Astrocyte of the hippocampus (primary cell): ENCODE results near the gene STRA6.
"Not testable (repeated sequence)": the region's sequence is repeated elsewhere in the genome, so short reads cannot be mapped to it uniquely, and the experiment has no call there.

Experiments
- DNase-seq: peaks from one replicate; pipeline ENCODE4 v3.0.0; 2011; ENCODE audit warnings: low read depth, low spot score

STRA6 gene

DNA sequence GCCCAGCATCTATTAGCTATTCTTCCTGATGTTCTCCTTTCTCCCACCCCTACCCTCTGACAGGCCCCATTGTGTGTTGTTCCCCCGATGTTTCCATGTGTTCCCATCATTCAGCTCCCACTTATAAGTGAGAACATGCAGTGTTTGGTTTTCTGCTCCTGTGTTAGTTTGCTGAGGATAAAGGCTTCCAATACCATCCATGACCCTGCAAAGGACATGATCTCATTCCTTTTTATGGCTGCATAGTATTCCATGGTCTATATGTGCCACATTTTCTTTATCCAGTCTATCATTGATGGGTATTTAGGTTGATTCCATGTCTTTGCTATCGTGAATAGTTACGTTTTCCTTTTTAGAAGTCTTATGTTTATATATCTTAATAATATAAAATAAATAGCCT lies 42.2 kb downstream of the STRA6 start:
- not testable (repeated sequence) for DNase-seq

GRCh38 chr15:74159773-74160172 lies 42.8 kb downstream of the STRA6 start:
- DNase-seq, result no peak

DNA sequence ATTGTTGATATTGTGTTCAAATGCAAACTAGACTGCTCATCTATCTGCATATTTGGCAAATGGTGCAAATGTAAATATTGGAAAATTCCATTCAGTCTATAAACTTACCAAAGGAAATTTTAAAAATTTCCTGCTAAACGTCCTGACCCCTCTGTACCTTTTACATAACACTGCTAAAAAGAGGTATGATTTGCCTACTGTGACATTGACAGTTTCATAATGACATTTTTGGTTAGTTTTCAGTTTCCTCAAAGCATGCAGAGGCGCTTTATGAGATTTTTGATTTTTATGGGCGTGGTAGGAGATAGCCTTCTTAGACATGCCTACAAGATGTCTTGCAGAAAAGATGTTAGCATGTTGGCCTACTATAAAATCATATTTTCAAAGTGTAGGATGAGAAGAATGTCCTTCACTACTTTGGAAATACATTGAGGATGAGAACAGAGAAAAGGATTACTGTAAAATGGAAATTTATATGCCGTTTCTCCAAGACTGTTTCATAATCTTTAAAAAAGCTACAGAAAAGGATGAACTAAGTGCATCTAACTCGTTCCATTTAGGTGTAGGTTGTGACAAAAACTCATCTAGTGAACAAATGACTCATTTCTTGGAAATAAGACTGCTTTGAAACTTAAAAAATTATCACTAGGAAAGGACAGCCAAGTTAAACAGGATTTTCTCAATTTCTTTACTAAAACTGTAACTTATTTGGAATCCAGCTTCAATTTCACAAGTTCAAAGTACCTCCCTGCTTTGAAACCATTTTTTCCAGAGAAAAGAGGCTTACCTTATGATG lies 43.5 kb downstream of the STRA6 start:
- DNase-seq, result no peak

- DNase-seq, result no peak
These were observed 44.4 kb downstream of the STRA6 start for GRCh38 chr15:74157868-74158827.

- DNase-seq, result peak; percentile 60
These were observed 45.7 kb downstream of the STRA6 start for GRCh38 chr15:74156678-74157411.

DNA sequence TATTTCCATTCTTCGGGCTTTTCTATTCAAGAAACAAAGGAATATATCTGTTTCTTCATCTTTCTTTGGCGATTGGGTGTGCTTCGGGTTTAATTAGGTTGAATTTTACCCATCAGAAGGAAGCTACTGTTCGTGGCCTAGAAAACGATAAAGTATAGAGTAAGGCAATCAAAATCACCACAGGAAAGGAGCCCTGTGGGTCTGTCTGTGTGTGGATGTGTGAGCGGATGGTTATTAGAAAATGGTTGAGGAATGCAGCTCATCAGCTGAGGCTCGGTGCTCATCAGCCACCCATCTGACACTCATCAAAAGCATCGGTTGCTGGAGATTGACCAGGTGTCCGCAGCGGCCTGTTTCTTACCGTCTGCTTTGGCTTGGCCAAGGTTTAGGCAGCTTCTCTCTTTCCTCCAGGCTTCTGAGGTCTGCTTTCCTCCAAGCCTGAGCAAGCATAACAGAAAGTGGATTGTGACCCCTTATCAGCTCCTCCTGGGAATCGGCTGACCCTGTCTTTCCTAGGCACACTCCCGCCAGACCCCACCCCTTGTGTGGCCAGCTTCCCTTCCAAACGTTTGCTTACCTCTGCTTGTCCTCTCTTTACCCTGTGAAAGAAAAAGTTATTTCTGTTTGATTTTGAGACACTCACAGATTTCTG lies 46.7 kb downstream of the STRA6 start:
- no peak for DNase-seq

- no peak for DNase-seq
These were observed 55.5 kb downstream of the STRA6 start for GRCh38 chr15:74147051-74147450.

- DNase-seq, result no peak
These were observed 56.2 kb downstream of the STRA6 start for GRCh38 chr15:74146277-74146800.

GRCh38 chr15:74144153-74144775 lies 58.3 kb downstream of the STRA6 start:
- no peak for DNase-seq

DNA sequence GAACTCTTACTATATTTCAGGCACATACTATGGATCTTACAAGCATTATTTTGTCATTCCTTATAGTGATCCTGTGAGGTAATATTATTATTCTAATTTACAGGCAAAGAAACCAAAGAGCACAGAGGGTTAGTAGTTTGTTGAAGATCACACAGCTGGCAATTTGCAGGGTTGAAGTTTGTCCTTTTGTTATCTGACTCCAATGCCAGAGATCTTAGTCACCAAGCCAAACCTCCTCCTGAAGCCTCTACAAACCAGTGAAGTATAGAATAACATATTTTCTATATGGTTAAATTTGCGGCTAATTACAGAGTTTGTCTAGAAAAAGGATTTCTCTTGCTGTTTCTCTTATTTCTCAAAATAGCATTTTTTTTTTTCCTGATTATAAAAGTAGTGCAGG lies 61.0 kb downstream of the STRA6 start:
- no peak for DNase-seq

- no peak for DNase-seq
These were observed 63.9 kb downstream of the STRA6 start for GRCh38 chr15:74138642-74139041.

DNA sequence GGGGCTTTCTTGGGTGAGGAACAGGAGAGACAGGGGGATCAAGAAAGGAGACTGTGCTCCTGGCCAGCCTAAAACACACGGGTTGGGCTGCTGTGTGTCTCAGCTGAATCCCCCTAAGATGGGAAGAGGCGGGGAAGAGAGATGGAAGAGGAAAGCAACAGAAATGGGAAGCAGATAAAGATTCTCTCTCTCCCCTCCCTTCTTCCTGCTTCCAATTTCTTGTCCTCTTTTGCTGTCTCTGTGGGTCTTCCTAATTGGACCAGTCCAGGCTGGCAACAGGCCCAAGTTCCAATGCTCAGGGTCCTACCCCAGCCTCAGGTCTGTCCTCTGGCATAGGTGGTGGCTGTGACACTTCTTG lies 65.1 kb downstream of the STRA6 start:
- DNase-seq, result no peak

DNA sequence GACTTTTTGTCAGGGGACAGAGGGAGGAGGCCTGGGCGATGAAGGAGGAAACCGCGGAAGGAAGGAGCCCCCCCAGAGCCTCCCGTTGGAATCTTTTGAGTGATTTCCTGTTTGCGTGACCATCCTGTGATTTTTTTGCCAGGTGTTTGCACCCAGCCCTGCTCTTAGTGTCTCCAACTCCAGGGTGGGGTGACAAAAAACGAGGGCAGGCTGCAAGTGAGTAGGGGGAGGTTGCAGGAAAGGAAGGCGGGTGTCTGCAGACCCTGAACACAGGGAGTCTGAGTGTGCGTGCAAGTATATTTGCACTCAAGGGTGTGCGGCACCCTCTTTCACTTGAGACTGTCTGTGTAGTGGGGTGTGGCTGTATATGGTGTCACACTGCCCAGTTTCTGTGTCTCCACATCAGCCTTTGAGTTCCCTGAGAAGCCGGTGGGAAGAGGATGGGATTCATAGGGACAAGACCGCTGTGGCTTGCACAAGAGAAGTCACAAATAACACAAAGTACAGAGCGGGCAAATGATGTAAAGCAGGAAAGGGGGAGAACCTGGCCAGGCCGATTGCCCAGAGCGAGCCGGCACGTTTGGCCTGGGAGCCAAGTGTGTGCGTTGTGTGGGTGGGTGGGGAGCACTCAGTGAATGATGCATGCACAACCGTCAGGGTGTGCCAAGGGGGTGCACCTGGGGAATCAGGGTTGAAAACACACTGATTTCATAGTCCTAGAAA lies 65.6 kb downstream of the STRA6 start:
- peak; percentile 21 for DNase-seq

GRCh38 chr15:74136540-74136813 lies 66.1 kb downstream of the STRA6 start:
- no peak for DNase-seq

GRCh38 chr15:74135041-74135565 lies 67.5 kb downstream of the STRA6 start:
- no peak for DNase-seq

- DNase-seq, result peak; percentile 35
These were observed 68.1 kb downstream of the STRA6 start for GRCh38 chr15:74134387-74135027.

DNA sequence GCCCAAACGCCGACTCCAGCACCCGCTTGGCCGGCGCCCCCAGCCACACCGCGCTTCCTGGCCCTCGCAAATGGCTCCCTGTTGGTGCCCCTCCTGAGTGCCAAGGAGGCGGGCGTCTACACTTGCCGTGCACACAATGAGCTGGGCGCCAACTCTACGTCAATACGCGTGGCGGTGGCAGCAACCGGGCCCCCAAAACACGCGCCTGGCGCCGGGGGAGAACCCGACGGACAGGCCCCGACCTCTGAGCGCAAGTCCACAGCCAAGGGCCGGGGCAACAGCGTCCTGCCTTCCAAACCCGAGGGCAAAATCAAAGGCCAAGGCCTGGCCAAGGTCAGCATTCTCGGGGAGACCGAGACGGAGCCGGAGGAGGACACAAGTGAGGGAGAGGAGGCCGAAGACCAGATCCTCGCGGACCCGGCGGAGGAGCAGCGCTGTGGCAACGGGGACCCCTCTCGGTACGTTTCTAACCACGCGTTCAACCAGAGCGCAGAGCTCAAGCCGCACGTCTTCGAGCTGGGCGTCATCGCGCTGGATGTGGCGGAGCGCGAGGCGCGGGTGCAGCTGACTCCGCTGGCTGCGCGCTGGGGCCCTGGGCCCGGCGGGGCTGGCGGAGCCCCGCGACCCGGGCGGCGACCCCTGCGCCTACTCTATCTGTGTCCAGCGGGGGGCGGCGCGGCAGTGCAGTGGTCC lies 68.7 kb downstream of the STRA6 start:
- DNase-seq, result no peak

- peak; percentile 13 for DNase-seq
These were observed 69.6 kb downstream of the STRA6 start for GRCh38 chr15:74132681-74133651.
